AG09309 (cell line): ENCODE results near the gene ICE1.
"Not testable (repeated sequence)": the region's sequence is repeated elsewhere in the genome, so short reads cannot be mapped to it uniquely, and the experiment has no call there.

Experiments used
- DNase-seq: peaks from one replicate; pipeline ENCODE4 v3.0.0-alpha.2; 2010; ENCODE audit warnings: low read depth
- H3K4me3 ChIP-seq: 2 replicates; pipeline ENCODE4 v1.5.1; 2011; ENCODE audit warnings: mild to moderate bottlenecking, low read depth, low read length, moderate library complexity; ENCODE audit not compliant: control insufficient read depth
- TF ChIP-seq, protein P1 (sequence below): IDR thresholded peaks from 2 replicates; pipeline ENCODE4 v1.5.1; 2011; ENCODE audit warnings: mild to moderate bottlenecking, low read depth, low read length, inconsistent platforms; ENCODE audit not compliant: insufficient read depth, control insufficient read depth; ENCODE audit errors: missing control alignments

Gene ICE1

DNA sequence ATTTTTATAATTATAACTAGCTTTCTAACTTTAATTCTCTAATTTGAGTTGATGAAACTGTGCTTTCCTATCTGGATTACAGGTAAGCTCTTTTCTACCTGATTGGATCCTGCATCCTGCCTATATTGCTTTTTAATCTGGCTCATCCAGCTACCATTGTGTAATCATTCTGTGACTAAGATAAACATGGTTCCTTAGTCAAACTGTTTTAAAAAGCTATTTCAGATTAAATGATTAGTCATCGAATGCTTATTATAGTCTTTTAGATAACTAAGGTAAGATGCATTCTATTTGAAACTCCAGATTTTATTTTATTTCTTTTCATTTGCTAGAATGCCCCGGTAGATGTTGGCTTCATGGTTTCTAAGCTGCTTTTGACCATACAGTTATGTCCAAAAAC, 50.7 kb downstream of the ICE1 start:
- TF ChIP-seq, protein P1, sequence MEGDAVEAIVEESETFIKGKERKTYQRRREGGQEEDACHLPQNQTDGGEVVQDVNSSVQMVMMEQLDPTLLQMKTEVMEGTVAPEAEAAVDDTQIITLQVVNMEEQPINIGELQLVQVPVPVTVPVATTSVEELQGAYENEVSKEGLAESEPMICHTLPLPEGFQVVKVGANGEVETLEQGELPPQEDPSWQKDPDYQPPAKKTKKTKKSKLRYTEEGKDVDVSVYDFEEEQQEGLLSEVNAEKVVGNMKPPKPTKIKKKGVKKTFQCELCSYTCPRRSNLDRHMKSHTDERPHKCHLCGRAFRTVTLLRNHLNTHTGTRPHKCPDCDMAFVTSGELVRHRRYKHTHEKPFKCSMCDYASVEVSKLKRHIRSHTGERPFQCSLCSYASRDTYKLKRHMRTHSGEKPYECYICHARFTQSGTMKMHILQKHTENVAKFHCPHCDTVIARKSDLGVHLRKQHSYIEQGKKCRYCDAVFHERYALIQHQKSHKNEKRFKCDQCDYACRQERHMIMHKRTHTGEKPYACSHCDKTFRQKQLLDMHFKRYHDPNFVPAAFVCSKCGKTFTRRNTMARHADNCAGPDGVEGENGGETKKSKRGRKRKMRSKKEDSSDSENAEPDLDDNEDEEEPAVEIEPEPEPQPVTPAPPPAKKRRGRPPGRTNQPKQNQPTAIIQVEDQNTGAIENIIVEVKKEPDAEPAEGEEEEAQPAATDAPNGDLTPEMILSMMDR: no peak
- DNase-seq: no peak
- H3K4me3 ChIP-seq: no peak overlapping the region

DNA sequence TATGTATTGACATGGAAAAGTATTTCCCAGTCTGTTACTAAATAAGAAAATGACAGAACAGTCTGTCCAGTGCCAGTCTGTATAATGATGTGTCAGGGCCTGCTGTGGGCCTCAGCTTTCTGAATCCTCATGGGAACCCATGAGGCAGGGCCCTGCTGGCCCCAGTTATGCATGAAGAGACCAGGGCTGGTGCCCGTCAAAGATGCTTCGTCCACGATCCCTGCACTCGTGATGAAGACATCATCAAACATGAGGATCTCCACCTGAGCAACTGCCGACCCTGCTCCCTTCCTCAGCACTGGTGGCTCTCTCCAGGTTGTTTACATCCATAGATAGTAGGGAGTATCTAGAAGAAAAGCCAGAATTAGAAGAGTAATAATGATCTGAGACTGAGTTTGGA, 52.5 kb downstream of the ICE1 start:
- H3K4me3 ChIP-seq: no peak overlapping the region
- TF ChIP-seq, protein P1: no peak
- no peak for DNase-seq

DNA sequence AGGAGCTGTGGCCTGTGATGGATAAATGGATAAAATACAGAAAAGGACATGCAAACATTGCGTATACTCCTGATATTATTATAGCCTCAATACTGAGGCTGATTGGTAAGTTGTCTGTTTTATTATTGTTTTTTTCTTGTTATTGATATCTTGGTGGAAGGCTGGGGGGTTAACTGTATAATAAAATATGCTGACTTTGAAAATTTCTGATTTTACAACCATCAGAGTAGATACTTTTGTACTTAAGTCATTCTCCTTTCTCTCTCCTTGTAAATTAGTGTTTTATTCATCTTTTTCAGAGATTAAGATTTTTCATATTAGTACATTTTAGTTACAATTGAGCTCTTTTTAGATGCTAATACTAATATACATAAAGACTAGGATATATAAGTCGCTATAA, 53.5 kb downstream of the ICE1 start:
- H3K4me3 ChIP-seq: no peak overlapping the region
- TF ChIP-seq, protein P1: no peak
- DNase-seq: no peak

DNA sequence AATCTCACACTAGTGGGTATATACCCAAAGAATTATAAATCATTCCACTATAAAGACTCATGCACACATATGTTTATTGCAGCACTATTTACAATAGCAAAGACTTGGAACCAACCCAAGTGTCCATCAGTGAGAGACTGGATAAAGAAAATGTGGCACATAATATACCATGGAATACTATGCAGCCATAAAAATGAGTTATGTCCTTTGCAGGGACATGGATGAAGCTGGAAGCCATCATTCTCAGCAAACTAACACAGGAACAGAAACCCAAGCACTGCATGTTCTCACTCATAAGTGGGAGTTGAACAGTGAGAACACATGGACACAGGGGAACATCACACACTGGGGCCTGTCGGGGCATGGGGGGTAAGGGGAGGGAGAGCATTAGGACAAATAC, 57.1 kb downstream of the ICE1 start:
- DNase-seq, H3K4me3 ChIP-seq: not testable (repeated sequence)

DNA sequence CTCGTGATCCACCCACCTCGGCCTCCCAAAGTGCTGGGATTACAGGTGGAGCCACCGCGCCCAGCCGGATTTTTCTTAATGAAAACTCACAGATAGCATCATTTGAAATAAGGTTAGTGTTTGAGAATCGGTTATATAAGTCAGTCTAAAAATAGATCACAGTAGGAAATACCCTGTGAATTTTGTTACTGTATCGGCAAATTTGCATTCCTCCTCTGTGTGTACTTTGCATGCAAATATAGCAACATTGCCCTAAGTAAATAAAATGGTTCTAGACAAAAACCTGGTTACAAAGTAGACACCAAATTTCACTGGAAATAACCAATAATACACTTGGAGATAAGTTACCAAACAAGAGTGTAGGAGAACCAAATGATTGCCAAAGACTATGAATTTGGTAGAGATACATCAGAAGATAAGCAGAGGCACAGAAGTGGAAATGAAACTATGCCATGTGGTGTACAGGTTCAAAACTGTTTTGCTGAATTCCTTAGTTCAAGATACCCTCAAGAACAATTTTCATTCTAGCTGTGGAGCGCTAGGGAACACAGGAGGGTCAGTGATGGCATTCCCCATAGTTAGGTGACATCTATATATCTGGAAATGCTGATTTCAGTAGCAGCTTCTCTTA, 58.1 kb downstream of the ICE1 start:
- no peak overlapping the region for H3K4me3 ChIP-seq
- no peak for DNase-seq
- TF ChIP-seq, protein P1: no peak

DNA sequence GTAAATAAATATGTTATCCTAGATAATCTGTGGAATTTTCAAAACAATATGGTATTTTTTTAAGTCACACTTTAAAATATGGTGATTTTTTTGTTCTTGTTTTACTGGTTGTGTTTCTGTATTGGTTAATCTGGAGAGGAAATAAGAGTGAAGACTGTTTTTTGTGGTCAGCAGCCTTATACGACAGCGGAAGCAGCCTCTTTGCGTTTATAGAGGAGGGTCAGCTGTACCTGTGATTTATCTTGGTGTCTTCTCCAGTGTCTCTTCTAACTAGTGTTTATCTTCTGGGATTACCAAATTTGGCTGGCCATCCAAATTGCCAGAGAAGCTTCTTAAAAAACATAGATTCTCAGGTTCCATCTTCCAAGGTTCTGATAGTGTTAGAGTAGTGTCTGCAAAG, 58.7 kb downstream of the ICE1 start:
- no peak for DNase-seq
- H3K4me3 ChIP-seq: no peak overlapping the region
- TF ChIP-seq, protein P1: no peak

DNA sequence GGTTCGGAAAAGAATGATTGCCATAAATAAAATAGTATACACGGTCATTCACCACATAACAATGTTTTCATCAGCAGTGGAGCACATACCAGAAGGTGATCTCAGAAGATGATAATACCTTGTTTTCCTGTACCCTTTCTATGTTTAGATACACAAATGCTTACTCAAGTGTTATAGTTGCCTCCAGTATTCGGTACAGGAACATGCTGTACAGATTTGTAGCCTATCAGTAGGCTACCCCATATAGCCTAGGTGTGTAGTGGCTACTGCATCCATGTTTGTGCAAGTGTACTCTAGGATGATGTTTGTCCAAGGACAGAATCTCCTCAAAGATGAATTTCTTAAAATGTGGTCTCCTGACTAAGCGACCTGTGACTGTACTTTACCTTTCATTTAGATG, 59.2 kb downstream of the ICE1 start:
- no peak for DNase-seq
- TF ChIP-seq, protein P1: no peak
- H3K4me3 ChIP-seq: no peak overlapping the region

DNA sequence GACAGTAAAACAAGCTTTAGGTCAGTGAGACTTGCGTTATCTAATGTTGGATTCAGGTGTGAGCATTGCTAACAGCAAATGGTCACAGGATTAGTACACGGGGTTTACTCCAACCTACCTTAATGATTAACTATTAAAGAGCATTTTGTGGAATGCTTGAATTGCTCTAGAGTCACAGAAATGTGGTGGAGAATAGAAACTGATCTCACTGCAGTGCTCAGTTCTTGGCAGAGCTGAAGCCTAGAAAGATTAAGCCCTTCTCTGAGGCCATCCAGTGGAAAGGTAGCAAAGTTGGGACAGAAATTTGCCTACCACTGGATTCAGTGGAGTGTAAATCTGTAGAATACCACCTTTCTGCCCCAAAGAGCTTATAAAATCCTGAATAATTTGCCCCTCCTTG, 60.9 kb downstream of the ICE1 start:
- no peak overlapping the region for H3K4me3 ChIP-seq
- TF ChIP-seq, protein P1: no peak
- no peak for DNase-seq
